Right lobe of liver (tissue), 6 donors: ENCODE results near the gene WIPF2. TPM values are rescaled to one million over a fixed set of nuclear protein-coding genes. Genes with fewer than 3 reads are reported as not detected.
A peak's percentile ranks its signal among the peaks of the same experiment; 100 is the strongest.

Experiments used
- ATAC-seq, 4 donors: fragments of 200-7000 bp; cut with Tn5 transposase; one replicate each; pipeline ENCODE4 v1.9.1; 2020; ENCODE audit warnings: mild to moderate bottlenecking in 4 of 4, moderate library complexity in 4 of 4
- DNase-seq, 3 donors: peaks; one replicate each; pipeline ENCODE4 v3.0.0-alpha.2; 2020
- H3K27ac ChIP-seq, 3 donors: fragments of 200-600 bp; one replicate each; pipeline ENCODE4 v1.8.0; 2022
- H3K27me3 ChIP-seq, 2 donors: fragments of 200-600 bp; one replicate each; pipeline ENCODE4 v1.8.0; 2022
- H3K36me3 ChIP-seq, 4 donors: fragments of 200-600 bp; sonication (generic) in 1 of 4; one replicate each; pipeline versions ENCODE4 v1.5.1 to v1.8.0; 2017 to 2022; ENCODE audit warnings: control low read depth in 1 of 4
- H3K4me1 ChIP-seq, 4 donors: fragments of 200-600 bp; sonication (generic) in 1 of 4; one replicate each; pipeline versions ENCODE4 v1.5.1 to v1.8.0; 2017 to 2022; ENCODE audit warnings: control low read depth in 1 of 4
- H3K4me3 ChIP-seq, 3 donors: fragments of 200-600 bp; one replicate each; pipeline ENCODE4 v1.8.0; 2022
- H3K9me3 ChIP-seq, 4 donors: fragments of 200-600 bp; sonication (generic) in 1 of 4; one replicate each; pipeline versions ENCODE4 v1.5.1 to v1.8.0; 2017 to 2022; ENCODE audit warnings: control low read depth in 1 of 4
- CTCF ChIP-seq, 4 donors: fragments of 200-600 bp in 3 of 4; fragments of 450-650 bp in 1 of 4; IDR thresholded peaks; one replicate each; pipeline versions ENCODE4 v1.5.1 to v1.8.0; 2016 to 2022; ENCODE audit warnings: antibody characterized with exemption in 4 of 4, mild to moderate bottlenecking in 2 of 4
- POLR2A ChIP-seq: fragments of 450-650 bp; IDR thresholded peaks from one replicate; pipeline ENCODE4 v1.6.1; 2017; ENCODE audit warnings: antibody characterized with exemption, mild to moderate bottlenecking
- WGBS: methylation state at CpG from one replicate; pipeline ENCODE4 v1.1.6; 2018; ENCODE audit warnings: low coverage, low lambda C conversion rate; ENCODE audit not compliant: insufficient coverage; ENCODE audit errors: missing lambda C conversion rate; 5-methylcytosine and 5-hydroxymethylcytosine counted together
- intact Hi-C, 2 donors: fragments of 100-400 bp; cut with DNase I; formaldehyde crosslinking; loops; one replicate each; pipeline versions ENCODE4 v1.11.2 to v1.14.1; 2022
- total RNA-seq, 6 experiments: library from RNA; depleted of rRNA in 2 of 6; stranded (reverse); fragments of >200 nt in 2 of 6; fragmentation: NEBNext Ultra II Directional in 3 of 6; extraction: Animal tissue kit (Norgen Biotek cat#: 25700) in 3 of 6; gene quantifications; one replicate each; pipeline versions ENCODE4 v1.1.0 to v1.2.4, GENCODE V29; 2016 to 2023
- donor health status: DM: no; HTN: yes; CAD: no.
- donor health status: DM: no; HTN: no; CAD: no.
- donor health status: DM: no; HTN: no; CAD: no.
- donor health status: DM: no; HTN: yes; CAD: no.
- donor health status: DM: no; HTN: yes; CAD: no.

WIPF2 gene
- total RNA-seq, 6 experiments from 2014 or later = 7.0 to 12.1 (median 9.0) TPM

GRCh38 chr17:40179923-40180659 is 39.0 kb upstream of the WIPF2 start:
- WGBS = 78% methylated on average over 3 of the region's 6 CpGs

GRCh38 chr17:40180694-40181093 is 38.4 kb upstream of the WIPF2 start:
- Histone ChIP-seq H3K27me3 (no peaks in the 10 kb centered on the region), H3K4me1 (peaks cover 0 to 39% (median 12%) of the 10 kb centered on the region in 4 donors), H3K9me3 (no peaks in the 10 kb centered on the region), H3K27ac (peak overlapping the region in 1 of 3 donors; percentile 15), H3K36me3 (no peaks in the 10 kb centered on the region), H3K4me3 (no peak overlapping the region)
- peak; percentile 43 to 74 (median 62) for ATAC-seq
- DNase-seq = peak; percentile 52 to 92 (median 86)
- intact Hi-C loops = no loop called here
- TF ChIP-seq POLR2A = no peak
- TF ChIP-seq CTCF (IDR thresholded peaks at IDR 0.05) = no peak
- 57% methylated on average over 1 of the region's 5 CpGs for WGBS

More at GRCh38 chr17:40179923-40180659, 39.0 kb upstream of the WIPF2 start:
- ATAC-seq (no peak), DNase-seq (no peak)
- Histone ChIP-seq H3K36me3 (no peaks in the 10 kb centered on the region), H3K9me3 (no peaks in the 10 kb centered on the region), H3K27ac (peak overlapping the region in 1 of 3 donors; percentile 15), H3K4me3 (no peak overlapping the region), H3K27me3 (no peaks in the 10 kb centered on the region), H3K4me1 (peaks cover 0 to 33% (median 10%) of the 10 kb centered on the region in 4 donors)
- TF ChIP-seq POLR2A (no peak), CTCF (IDR thresholded peaks at IDR 0.05) (no peak)
- intact Hi-C loops = loop anchor here in 1 of 2 donors (10.0 kb wide), 2 partner anchors 125 to 165 kb away; partner anchors contain the start of genes CSF3 and MED24

- no peak overlapping the region for H3K27ac ChIP-seq
- peaks cover 0 to 41% (median 14%) of the 10 kb centered on the region in 4 donors for H3K4me1 ChIP-seq
- H3K9me3 ChIP-seq = no peaks in the 10 kb centered on the region
- DNase-seq (no peak), ATAC-seq (no peak)
- 65% methylated on average over 6 of the region's 8 CpGs for WGBS
- no peak overlapping the region for H3K4me3 ChIP-seq
- intact Hi-C loops = no loop called here
- H3K36me3 ChIP-seq = no peaks in the 10 kb centered on the region
- no peaks in the 10 kb centered on the region for H3K27me3 ChIP-seq
- no peak for TF ChIP-seq CTCF (IDR thresholded peaks at IDR 0.05)
- TF ChIP-seq POLR2A = no peak
Observed at GRCh38 chr17:40181205-40181604, 37.9 kb upstream of the WIPF2 start.

- H3K36me3 ChIP-seq = no peaks in the 10 kb centered on the region
- H3K4me3 ChIP-seq = no peak overlapping the region
- 82% methylated on average over 4 of the region's 6 CpGs for WGBS
- TF ChIP-seq CTCF (IDR thresholded peaks at IDR 0.05) (no peak), POLR2A (no peak)
- no peak overlapping the region for H3K27ac ChIP-seq
- peaks cover 0 to 33% (median 14%) of the 10 kb centered on the region in 4 donors for H3K4me1 ChIP-seq
- intact Hi-C loops = no loop called here
- H3K9me3 ChIP-seq = no peaks in the 10 kb centered on the region
- H3K27me3 ChIP-seq = no peaks in the 10 kb centered on the region
- DNase-seq (no peak), ATAC-seq (no peak)
Observed at GRCh38 chr17:40182606-40183005, 36.5 kb upstream of the WIPF2 start.
